Testis (tissue), 2 donors: ENCODE data around the gene PTDSS2.

Source experiments
- CTCF ChIP-seq, 3 experiments: fragments of 450-650 bp in 2 of 3; fragments of 200-600 bp in 1 of 3; sonication (generic) in 1 of 3; IDR thresholded peaks; one replicate each; pipeline ENCODE4 v1.5.1; 2016 to 2019; ENCODE audit warnings: antibody characterized with exemption in 3 of 3, mild to moderate bottlenecking in 2 of 3, moderate library complexity in 1 of 3
- POLR2A ChIP-seq: fragments of 450-650 bp; IDR thresholded peaks from one replicate; pipeline ENCODE4 v1.6.1; 2017; ENCODE audit warnings: antibody characterized with exemption, mild to moderate bottlenecking, moderate library complexity

GRCh38 chr11:404551-405264, 45.4 kb upstream of the PTDSS2 start:
- TF ChIP-seq POLR2A (no peak), CTCF (IDR thresholded peaks at IDR 0.05) (no peak)
